GM19324 (cell line): ENCODE measurements around the gene GARS1.

Experiments used
- ATAC-seq: cut with Tn5 transposase; IDR thresholded peaks from one replicate; pipeline ENCODE4 v1.9.1; 2021; ENCODE audit warnings: mild to moderate bottlenecking, moderate library complexity; ENCODE audit not compliant: unreplicated experiment, low FRiP score

GARS1 gene

GRCh38 chr7:30674420-30674819 lies 79.7 kb downstream of the GARS1 start:
- ATAC-seq: no peak

GRCh38 chr7:30674876-30675275 lies 80.2 kb downstream of the GARS1 start:
- ATAC-seq: no peak

GRCh38 chr7:30678805-30679204 lies 84.1 kb downstream of the GARS1 start:
- no peak for ATAC-seq

- ATAC-seq: no peak
These were observed 85.0 kb downstream of the GARS1 start for GRCh38 chr7:30679664-30680063.

GRCh38 chr7:30681331-30681797 lies 86.7 kb downstream of the GARS1 start:
- no peak for ATAC-seq

GRCh38 chr7:30681815-30682211 lies 87.1 kb downstream of the GARS1 start:
- ATAC-seq: no peak

- ATAC-seq: no peak
These were observed 87.8 kb downstream of the GARS1 start, which contains the start of gene CRHR2 for GRCh38 chr7:30682212-30683083. Gene CRHR2 (minus strand): TSS chr7:30682456. CDS start chr7:30682280, 176 bp downstream.

GRCh38 chr7:30683306-30683705 lies 88.6 kb downstream of the GARS1 start:
- no peak for ATAC-seq
